ENCODE results near the gene KDELR3. TPM values are rescaled to one million over a fixed set of nuclear protein-coding genes. Genes with fewer than 3 reads are reported as not detected.

KDELR3 gene
- total and polyA plus RNA-seq, 5 donors = 5.0 to 8.3 (median 7.8) TPM

GRCh38 chr22:38460426-38460840 is 7.5 kb upstream of the KDELR3 start:
- 46% methylated on average over 8 of the region's 8 CpGs for WGBS
- Histone ChIP-seq H3K27ac (ENCODE audit: low read length) (no peak overlapping the region), H3K27me3 (ENCODE audit: control insufficient read depth, insufficient read depth) (no peaks in the 10 kb centered on the region), H3K4me3 (ENCODE audit: low read length) (no peak overlapping the region), H3K9me3 (ENCODE audit: control insufficient read depth, low read length) (no peaks in the 10 kb centered on the region), H3K4me1 (ENCODE audit: control insufficient read depth, insufficient read depth, low read length) (peaks cover 2% of the 10 kb centered on the region)
- ATAC-seq (no peak), DNase-seq (peak in 1 of 3 donors; percentile 14)
- intact Hi-C loops (cut with DNase I) = loop anchor here in 1 of 4 donors (10.0 kb wide), 1 partner anchor 46 kb away; no protein-coding TSS in a partner anchor

- intact Hi-C loops (cut with DNase I) = loop anchor here in 1 of 4 donors (10.0 kb wide), 1 partner anchor 46 kb away; no protein-coding TSS in a partner anchor
- H3K27ac ChIP-seq (ENCODE audit: low read length) = no peak overlapping the region
- ATAC-seq (peak; percentile 7 to 14), DNase-seq (no peak)
- H3K4me1 ChIP-seq (ENCODE audit: control insufficient read depth, insufficient read depth, low read length) = peaks cover 2% of the 10 kb centered on the region
- WGBS = 40% methylated on average over 9 of the region's 9 CpGs
- H3K4me3 ChIP-seq (ENCODE audit: low read length) = no peak overlapping the region
- no peaks in the 10 kb centered on the region for H3K9me3 ChIP-seq (ENCODE audit: control insufficient read depth, low read length)
- H3K27me3 ChIP-seq (ENCODE audit: control insufficient read depth, insufficient read depth) = no peaks in the 10 kb centered on the region
Measured at GRCh38 chr22:38461057-38461413, 6.9 kb upstream of the KDELR3 start.

GRCh38 chr22:38461414-38462081 is 6.3 kb upstream of the KDELR3 start:
- intact Hi-C loops (cut with DNase I) = loop anchor here in 1 of 4 donors (10.0 kb wide), 1 partner anchor 47 kb away; no protein-coding TSS in a partner anchor
- WGBS = 14% methylated on average over 51 of the region's 51 CpGs
- DNase-seq (peak; percentile 86 to 93 (median 93)), ATAC-seq (peak; percentile 73 to 76)
- Histone ChIP-seq H3K4me3 (ENCODE audit: low read length) (no peak overlapping the region), H3K4me1 (ENCODE audit: control insufficient read depth, insufficient read depth, low read length) (peaks cover 2% of the 10 kb centered on the region), H3K9me3 (ENCODE audit: control insufficient read depth, low read length) (no peaks in the 10 kb centered on the region), H3K27ac (ENCODE audit: low read length) (no peak overlapping the region), H3K27me3 (ENCODE audit: control insufficient read depth, insufficient read depth) (no peaks in the 10 kb centered on the region)

- Histone ChIP-seq H3K4me3 (ENCODE audit: low read length) (no peak overlapping the region), H3K27ac (ENCODE audit: low read length) (no peak overlapping the region), H3K27me3 (ENCODE audit: control insufficient read depth, insufficient read depth) (no peaks in the 10 kb centered on the region), H3K4me1 (ENCODE audit: control insufficient read depth, insufficient read depth, low read length) (peaks cover 2% of the 10 kb centered on the region), H3K9me3 (ENCODE audit: control insufficient read depth, low read length) (no peaks in the 10 kb centered on the region)
- ATAC-seq (peak; percentile 52 to 61), DNase-seq (peak; percentile 69 to 89 (median 79))
- intact Hi-C loops (cut with DNase I) = loop anchor here in 1 of 4 donors (10.0 kb wide), 1 partner anchor 48 kb away; no protein-coding TSS in a partner anchor
- 34% methylated on average over 28 of the region's 28 CpGs for WGBS
Measured at GRCh38 chr22:38462960-38463784, 4.7 kb upstream of the KDELR3 start.

- Histone ChIP-seq H3K27me3 (ENCODE audit: control insufficient read depth, insufficient read depth) (no peaks in the 10 kb centered on the region), H3K27ac (ENCODE audit: low read length) (no peak overlapping the region), H3K9me3 (ENCODE audit: control insufficient read depth, low read length) (no peaks in the 10 kb centered on the region), H3K4me1 (ENCODE audit: control insufficient read depth, insufficient read depth, low read length) (peaks cover 2% of the 10 kb centered on the region), H3K4me3 (ENCODE audit: low read length) (no peak overlapping the region)
- 85% methylated on average over 10 of the region's 10 CpGs for WGBS
- intact Hi-C loops (cut with DNase I) = loop anchor here in 1 of 4 donors (10.0 kb wide), 1 partner anchor 50 kb away; no protein-coding TSS in a partner anchor
- ATAC-seq = no peak
- peak in 1 of 3 donors; percentile 7 for DNase-seq
Measured at GRCh38 chr22:38464992-38465672, 2.8 kb upstream of the KDELR3 start.

- H3K27me3 ChIP-seq (ENCODE audit: control insufficient read depth, insufficient read depth) = no peaks in the 10 kb centered on the region
- intact Hi-C loops (cut with DNase I) = loop anchor here in 1 of 4 donors (10.0 kb wide), 1 partner anchor 51 kb away; no protein-coding TSS in a partner anchor
- 81% methylated on average over 26 of the region's 26 CpGs for WGBS
- no peaks in the 10 kb centered on the region for H3K9me3 ChIP-seq (ENCODE audit: control insufficient read depth, low read length)
- H3K27ac ChIP-seq (ENCODE audit: low read length) = no peak overlapping the region
- peaks cover 2% of the 10 kb centered on the region for H3K4me1 ChIP-seq (ENCODE audit: control insufficient read depth, insufficient read depth, low read length)
- peak in 2 of 3 donors; percentile 35 to 41 for DNase-seq
- H3K4me3 ChIP-seq (ENCODE audit: low read length) = no peak overlapping the region
- ATAC-seq = no peak
Measured at GRCh38 chr22:38465673-38466490, 2.0 kb upstream of the KDELR3 start.

- DNase-seq = peak in 1 of 3 donors; percentile 75
- Histone ChIP-seq H3K27ac (ENCODE audit: low read length) (no peak overlapping the region), H3K4me3 (ENCODE audit: low read length) (peak overlapping the region; percentile 43), H3K27me3 (ENCODE audit: control insufficient read depth, insufficient read depth) (no peaks in the 10 kb centered on the region), H3K9me3 (ENCODE audit: control insufficient read depth, low read length) (no peaks in the 10 kb centered on the region), H3K4me1 (ENCODE audit: control insufficient read depth, insufficient read depth, low read length) (no peaks in the 10 kb centered on the region)
- intact Hi-C loops (cut with DNase I) = loop anchor here in 1 of 4 donors (10.0 kb wide), 1 partner anchor 53 kb away; no protein-coding TSS in a partner anchor
- 12% methylated on average over 20 of the region's 20 CpGs for WGBS
- peak; percentile 15 to 25 for ATAC-seq
Measured at GRCh38 chr22:38467438-38467903, 425 bp upstream of the KDELR3 start.

- peak overlapping the region; percentile 43 for H3K4me3 ChIP-seq (ENCODE audit: low read length)
- no peaks in the 10 kb centered on the region for H3K9me3 ChIP-seq (ENCODE audit: control insufficient read depth, low read length)
- DNase-seq = peak in 2 of 3 donors; percentile 45 to 49
- H3K4me1 ChIP-seq (ENCODE audit: control insufficient read depth, insufficient read depth, low read length) = no peaks in the 10 kb centered on the region
- intact Hi-C loops (cut with DNase I) = loop anchor here in 1 of 4 donors (10.0 kb wide), 1 partner anchor 54 kb away; no protein-coding TSS in a partner anchor
- 55% methylated on average over 28 of the region's 28 CpGs for WGBS
- H3K27ac ChIP-seq (ENCODE audit: low read length) = no peak overlapping the region
- ATAC-seq = peak; percentile 2 to 11
- H3K27me3 ChIP-seq (ENCODE audit: control insufficient read depth, insufficient read depth) = no peaks in the 10 kb centered on the region
Measured at GRCh38 chr22:38468443-38469305, 778 bp downstream of the KDELR3 start.

- no peaks in the 10 kb centered on the region for H3K4me1 ChIP-seq (ENCODE audit: control insufficient read depth, insufficient read depth, low read length)
- H3K9me3 ChIP-seq (ENCODE audit: control insufficient read depth, low read length) = no peaks in the 10 kb centered on the region
- 93% methylated on average over 6 of the region's 6 CpGs for WGBS
- intact Hi-C loops (cut with DNase I) = loop anchor here in 1 of 4 donors (10.0 kb wide), 1 partner anchor 55 kb away; no protein-coding TSS in a partner anchor
- ATAC-seq (no peak), DNase-seq (peak in 2 of 3 donors; percentile 38 to 40)
- no peak overlapping the region for H3K27ac ChIP-seq (ENCODE audit: low read length)
- H3K27me3 ChIP-seq (ENCODE audit: control insufficient read depth, insufficient read depth) = no peaks in the 10 kb centered on the region
- no peak overlapping the region for H3K4me3 ChIP-seq (ENCODE audit: low read length)
Measured at GRCh38 chr22:38469306-38469781, 1.4 kb downstream of the KDELR3 start.

Data from right cardiac atrium (tissue), 5 donors.